ENCODE data around the gene CLCN5.
A peak's percentile ranks its signal among the peaks of the same experiment; 100 is the strongest.

The CLCN5 gene

GRCh38 chrX:49880668-49881067 is 41.7 kb upstream of the CLCN5 start:
- DNase-seq (ENCODE audit: low read depth): no peak
- no peak for TF ChIP-seq CTCF (conservative IDR thresholded peaks at IDR 0.05; ENCODE audit: low read length)
- no peak overlapping the region for H3K4me3 ChIP-seq (ENCODE audit: low read length)

- H3K4me3 ChIP-seq (ENCODE audit: low read length): no peak overlapping the region
- peak; percentile 79 for TF ChIP-seq CTCF (conservative IDR thresholded peaks at IDR 0.05; ENCODE audit: low read length)
- DNase-seq (ENCODE audit: low read depth): peak; percentile 59
Measured at GRCh38 chrX:49884290-49884862, 38.0 kb upstream of the CLCN5 start.

- no peak overlapping the region for H3K4me3 ChIP-seq (ENCODE audit: low read length)
- DNase-seq (ENCODE audit: low read depth): no peak
- no peak for TF ChIP-seq CTCF (conservative IDR thresholded peaks at IDR 0.05; ENCODE audit: low read length)
Measured at GRCh38 chrX:49892542-49892941, 29.9 kb upstream of the CLCN5 start.

- TF ChIP-seq CTCF (conservative IDR thresholded peaks at IDR 0.05; ENCODE audit: low read length): no peak
- H3K4me3 ChIP-seq (ENCODE audit: low read length): no peak overlapping the region
- DNase-seq (ENCODE audit: low read depth): no peak
Measured at GRCh38 chrX:49896951-49897350, 25.4 kb upstream of the CLCN5 start.

GRCh38 chrX:49901048-49901447 is 21.3 kb upstream of the CLCN5 start:
- no peak for DNase-seq (ENCODE audit: low read depth)
- no peak for TF ChIP-seq CTCF (conservative IDR thresholded peaks at IDR 0.05; ENCODE audit: low read length)
- no peak overlapping the region for H3K4me3 ChIP-seq (ENCODE audit: low read length)

- DNase-seq (ENCODE audit: low read depth): no peak
- no peak overlapping the region for H3K4me3 ChIP-seq (ENCODE audit: low read length)
- TF ChIP-seq CTCF (conservative IDR thresholded peaks at IDR 0.05; ENCODE audit: low read length): no peak
Measured at GRCh38 chrX:49910344-49910743, 12.1 kb upstream of the CLCN5 start.

- DNase-seq (ENCODE audit: low read depth): no peak
- H3K4me3 ChIP-seq (ENCODE audit: low read length): no peak overlapping the region
Measured at GRCh38 chrX:49912086-49912485, 10.3 kb upstream of the CLCN5 start.

More at GRCh38 chrX:49912086-49912485, 10.3 kb upstream of the CLCN5 start:
- no peak for TF ChIP-seq CTCF (conservative IDR thresholded peaks at IDR 0.05; ENCODE audit: low read length)
